Left ventricle myocardium superior (tissue), 1 donor: ENCODE results near the gene AP3M1. TPM values are rescaled to one million over a fixed set of nuclear protein-coding genes. Genes with fewer than 3 reads are reported as not detected.

Source experiments
- total RNA-seq: library from RNA; stranded (reverse); fragmentation: NEBNext Ultra II Directional; extraction: Animal tissue kit (Norgen Biotek cat#: 25700); gene quantifications from one replicate; pipeline ENCODE4 v1.2.1, GENCODE V29; 2021
- donor health status: DM: no; HTN: yes; CAD: no; lungs with severe emphysema.

AP3M1 gene
- total RNA-seq, 1 donor from 2014 or later = 27.9 TPM

Other genes starting within 250 kb of the AP3M1 start
- gene PLAU, start 239.7 kb downstream of the AP3M1 start, total RNA-seq = 6.6 TPM
- gene VCL, start 152.7 kb downstream of the AP3M1 start, total RNA-seq = 238 TPM
- 47.2 TPM for gene ADK, start 393 bp upstream of the AP3M1 start, total RNA-seq